NCI-H2171 (cell line): Measurements from ENCODE around the gene EBLN2.

Experiments used
- DNase-seq: peaks from one replicate; lab custom pipeline; 2025; lab: John Stamatoyannopoulos, UW

EBLN2 gene

GRCh38 chr3:73107215-73107614 is 45.8 kb downstream of the EBLN2 start:
- DNase-seq: no peak

GRCh38 chr3:73107676-73108187 is 46.3 kb downstream of the EBLN2 start:
- DNase-seq: no peak

- DNase-seq: no peak
Observed at GRCh38 chr3:73108750-73109149, 47.3 kb downstream of the EBLN2 start.

GRCh38 chr3:73110530-73110929 is 49.1 kb downstream of the EBLN2 start:
- no peak for DNase-seq
